GM19351 (cell line): Measurements from ENCODE around the gene KLHL41.
"Not testable (repeated sequence)": the region's sequence is repeated elsewhere in the genome, so short reads cannot be mapped to it uniquely, and the experiment has no call there.

Source experiments
- ATAC-seq: cut with Tn5 transposase; IDR thresholded peaks from one replicate; pipeline ENCODE4 v1.9.1; 2021; ENCODE audit warnings: mild to moderate bottlenecking, moderate library complexity; ENCODE audit not compliant: unreplicated experiment

KLHL41 gene

DNA sequence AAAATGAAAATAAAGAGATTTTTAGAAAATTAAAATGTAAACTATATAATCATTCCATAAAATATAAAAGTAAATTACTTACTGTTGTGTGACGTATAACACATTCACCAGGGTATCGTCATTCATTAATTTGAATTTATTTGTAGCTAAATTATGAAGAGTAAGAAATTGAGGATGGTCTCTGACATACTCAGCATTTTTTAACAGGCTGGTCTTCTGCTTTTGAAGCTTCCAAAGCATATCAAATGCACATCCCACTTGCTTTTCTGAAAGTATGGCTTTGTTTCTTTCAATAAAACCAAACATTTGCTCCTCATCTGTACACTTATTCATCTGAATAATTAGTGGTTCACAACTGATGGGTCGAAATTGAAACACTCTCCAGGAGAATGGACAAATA lies 62.1 kb downstream of the KLHL41 start:
- no peak for ATAC-seq

DNA sequence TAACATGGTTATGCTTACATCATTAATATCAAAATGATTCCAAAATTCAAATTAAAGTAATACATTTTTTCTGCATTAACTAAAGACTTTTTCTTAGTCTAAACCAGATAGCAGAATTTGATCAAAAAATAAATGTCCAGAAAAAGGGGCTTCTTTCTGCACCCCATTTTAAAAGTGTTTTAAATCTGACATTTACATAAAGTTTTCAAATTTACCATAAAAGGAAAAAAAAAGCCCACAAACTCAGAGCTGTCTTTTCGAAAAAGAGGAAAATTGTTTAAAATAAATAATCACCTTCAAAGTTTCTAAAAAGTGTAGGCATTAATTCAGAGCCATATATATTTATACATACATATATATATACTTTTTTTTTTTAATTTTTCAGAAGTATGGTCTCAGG lies 62.7 kb downstream of the KLHL41 start:
- ATAC-seq, result no peak

DNA sequence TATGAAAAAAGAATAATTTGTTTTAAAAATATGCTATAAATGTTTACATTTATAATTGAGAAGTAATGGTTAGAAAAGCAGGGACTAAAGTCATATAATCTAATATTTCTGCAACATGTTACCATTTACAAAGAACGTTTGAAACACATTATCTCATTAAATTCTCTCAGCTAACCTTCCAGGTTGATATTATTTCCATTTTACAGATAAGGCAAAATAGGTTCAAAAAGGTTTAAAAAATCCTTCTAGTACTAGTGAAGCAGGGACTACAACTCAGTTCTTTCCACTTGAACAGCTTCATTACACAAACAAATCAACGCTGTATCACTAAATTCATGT lies 63.3 kb downstream of the KLHL41 start:
- no peak for ATAC-seq

DNA sequence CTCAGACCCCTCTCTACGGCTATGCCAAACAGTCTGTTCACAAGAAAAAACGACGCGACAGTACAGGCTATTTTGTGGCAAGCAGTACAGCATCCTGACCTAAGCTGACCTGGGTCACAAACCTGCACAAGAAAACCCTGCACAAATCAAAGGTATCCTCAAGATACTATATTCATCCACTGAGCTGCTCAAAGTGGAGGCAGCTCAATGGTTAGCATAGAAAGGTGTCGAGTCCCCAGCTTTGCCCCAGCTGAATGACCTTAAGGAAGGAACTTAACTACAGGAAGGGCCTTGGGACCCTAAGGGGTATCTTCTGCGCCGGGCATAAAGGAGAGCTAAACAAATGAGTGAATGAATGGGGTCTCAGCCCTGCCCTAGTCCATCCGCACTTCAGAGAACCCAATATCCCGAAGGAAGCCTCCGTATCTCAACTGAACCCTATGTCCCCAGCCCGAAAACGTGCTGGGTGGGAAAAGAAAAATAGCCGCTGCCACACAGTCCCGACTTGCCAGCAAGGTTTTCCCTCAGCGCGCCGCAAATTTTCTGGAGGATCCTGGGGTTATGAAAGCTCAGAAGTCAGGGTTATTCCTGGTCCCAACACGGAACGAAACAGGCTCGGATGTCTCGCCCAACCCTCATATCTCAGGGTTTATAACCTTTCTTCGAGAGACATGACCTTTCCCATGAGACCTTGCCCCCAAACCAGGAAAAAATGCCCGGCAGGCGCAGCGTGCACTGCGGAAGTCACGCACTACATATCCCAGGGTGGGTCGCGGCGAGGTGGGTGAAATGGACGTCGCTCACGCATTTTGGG lies 63.9 kb downstream of the KLHL41 start, which contains the start of gene FASTKD1:
Gene FASTKD1 (minus strand): TSS at position 706 of the 814 bp plus-strand sequence. CDS start 1,836 bp downstream, outside the sequence.
- peak; percentile 98 for ATAC-seq

DNA sequence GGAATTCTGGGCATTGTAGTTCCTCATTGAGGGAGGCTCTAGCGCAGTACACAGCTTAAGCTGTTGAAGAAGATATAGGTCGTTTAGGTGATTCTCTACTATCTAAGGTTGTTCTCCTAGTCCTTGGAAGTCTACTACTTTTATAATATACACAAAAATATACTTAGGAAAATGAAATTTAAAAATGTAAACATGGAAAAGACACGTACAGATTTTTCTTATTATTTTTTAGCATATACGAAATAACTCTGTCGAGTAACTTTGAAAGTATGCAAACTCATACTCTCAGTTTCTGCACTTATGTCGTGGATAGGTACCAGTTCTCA lies 64.4 kb downstream of the KLHL41 start:
- no peak for ATAC-seq

DNA sequence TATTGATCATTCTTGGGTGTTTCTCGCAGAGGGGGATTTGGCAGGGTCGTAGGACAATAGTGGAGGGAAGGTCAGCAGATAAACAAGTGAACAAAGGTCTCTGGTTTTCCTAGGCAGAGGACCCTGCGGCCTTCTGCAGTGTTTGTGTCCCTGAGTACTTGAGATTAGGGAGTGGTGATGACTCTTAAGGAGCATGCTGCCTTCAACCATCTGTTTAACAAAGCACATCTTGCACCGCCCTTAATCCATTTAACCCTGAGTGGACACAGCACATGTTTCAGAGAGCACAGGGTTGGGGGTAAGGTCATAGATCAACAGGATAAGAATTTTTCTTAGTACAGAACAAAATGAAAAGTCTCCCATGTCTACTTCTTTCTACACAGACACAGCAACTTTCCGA lies 65.0 kb downstream of the KLHL41 start:
- not testable (repeated sequence) for ATAC-seq

DNA sequence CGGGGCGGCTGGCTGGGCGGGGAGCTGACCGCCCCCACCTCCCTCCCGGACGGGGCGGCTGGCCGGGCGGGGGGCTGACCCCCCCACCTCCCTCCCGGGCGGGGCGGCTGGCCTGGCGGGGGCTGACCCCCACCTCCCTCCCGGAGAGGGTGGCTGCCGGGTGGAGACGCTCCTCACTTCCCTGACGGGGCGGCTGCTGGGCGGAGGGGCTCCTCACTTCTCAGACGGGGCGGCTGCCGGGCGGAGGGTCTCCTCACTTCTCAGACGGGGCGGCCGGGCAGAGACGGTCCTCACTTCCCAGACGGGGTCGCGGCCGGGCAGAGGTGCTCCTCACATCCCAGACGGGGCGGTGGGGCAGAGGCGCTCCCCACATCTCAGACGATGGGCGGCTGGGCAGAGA lies 65.8 kb downstream of the KLHL41 start:
- ATAC-seq, result not testable (repeated sequence)
